Cardiac muscle cell (in vitro differentiated cells and primary cell): ENCODE data around the gene PYROXD2. TPM values are rescaled to one million over a fixed set of nuclear protein-coding genes. Genes with fewer than 3 reads are reported as not detected.

Experiments
- DNase-seq, 2 donors: peaks; one replicate each; pipeline versions ENCODE4 v3.0.0 to v3.0.0-alpha.2; 2010 to 2017; ENCODE audit warnings: low read depth in 1 of 2, low spot score in 1 of 2
- H3K27ac ChIP-seq: fragments of 200-600 bp; sonication (generic); 2 replicates; pipeline ENCODE4 v1.5.1; 2016
- H3K27me3 ChIP-seq: fragments of 200-600 bp; sonication (generic); 2 replicates; pipeline ENCODE4 v1.6.0; 2016; ENCODE audit warnings: control low read depth
- H3K36me3 ChIP-seq: fragments of 200-600 bp; sonication (generic); 2 replicates; pipeline ENCODE4 v1.5.1; 2016; ENCODE audit warnings: control low read depth
- H3K4me1 ChIP-seq: fragments of 200-600 bp; sonication (generic); 2 replicates; pipeline ENCODE4 v1.8.1; 2017; ENCODE audit warnings: low read depth, mild to moderate bottlenecking, mixed run types
- H3K4me3 ChIP-seq: fragments of 200-600 bp; sonication (generic); 2 replicates; pipeline ENCODE4 v1.5.1; 2016; ENCODE audit warnings: mild to moderate bottlenecking
- H3K9me3 ChIP-seq: fragments of 200-600 bp; sonication (generic); 2 replicates; pipeline ENCODE4 v1.5.1; 2017; ENCODE audit warnings: low read depth, mild to moderate bottlenecking, control low read depth
- CTCF ChIP-seq: IDR thresholded peaks from 2 replicates; pipeline ENCODE4 v1.5.1; 2012; ENCODE audit warnings: low read depth, mild to moderate bottlenecking, low read length
- polyA plus RNA-seq: library from polyadenylated mRNA; unstranded; fragments of >200 nt; fragmentation: Nextera tagmentation; extraction: Ambion mirVana; gene quantifications from 2 replicates; pipeline ENCODE4 v1.2.1, GENCODE V29; 2016
- total RNA-seq: library from RNA; depleted of rRNA; stranded (reverse); fragments of >200 nt; gene quantifications from 2 replicates; pipeline ENCODE4 v1.2.3, GENCODE V29; 2016

The PYROXD2 gene
- total and polyA plus RNA-seq, 2 experiments from 2014 or later: 27.5 to 45.1 TPM

GRCh38 chr10:98365406-98366061 is 49.4 kb downstream of the PYROXD2 start:
- Histone ChIP-seq H3K36me3 (no peaks in the 10 kb centered on the region), H3K27ac (no peak overlapping the region), H3K9me3 (no peaks in the 10 kb centered on the region), H3K4me3 (no peak overlapping the region), H3K4me1 (peaks cover 29% of the 10 kb centered on the region), H3K27me3 (no peaks in the 10 kb centered on the region)
- no peak for TF ChIP-seq CTCF
- no peak for DNase-seq

- no peaks in the 10 kb centered on the region for H3K9me3 ChIP-seq
- no peaks in the 10 kb centered on the region for H3K36me3 ChIP-seq
- no peak for DNase-seq
- no peak for TF ChIP-seq CTCF
- no peaks in the 10 kb centered on the region for H3K27me3 ChIP-seq
- H3K4me1 ChIP-seq: peaks cover 24% of the 10 kb centered on the region
- H3K27ac ChIP-seq: no peak overlapping the region
- H3K4me3 ChIP-seq: no peak overlapping the region
These were observed 50.4 kb downstream of the PYROXD2 start for GRCh38 chr10:98364432-98365102.

DNA sequence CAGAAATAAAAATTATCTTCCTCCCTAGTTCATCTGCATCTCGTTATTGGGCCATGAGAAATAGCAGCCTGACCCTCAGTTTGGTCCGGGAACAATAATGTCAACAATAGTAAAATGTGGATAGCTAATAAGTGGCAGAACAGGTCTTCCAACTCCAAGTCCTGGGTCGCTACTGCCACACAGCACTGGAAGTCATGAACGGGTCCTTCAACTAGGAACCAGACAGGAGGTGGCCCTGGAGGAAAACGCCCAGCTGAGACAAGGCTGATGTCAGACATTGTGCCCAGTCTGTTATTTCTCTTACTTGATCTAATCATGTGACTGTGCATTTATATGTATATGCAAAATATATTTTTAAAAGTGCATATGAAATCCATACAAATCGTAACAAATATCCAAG is 51.8 kb downstream of the PYROXD2 start:
- no peaks in the 10 kb centered on the region for H3K9me3 ChIP-seq
- H3K36me3 ChIP-seq: no peaks in the 10 kb centered on the region
- peaks cover 24% of the 10 kb centered on the region for H3K4me1 ChIP-seq
- no peak overlapping the region for H3K4me3 ChIP-seq
- DNase-seq: no peak
- no peak overlapping the region for H3K27ac ChIP-seq
- no peaks in the 10 kb centered on the region for H3K27me3 ChIP-seq
- TF ChIP-seq CTCF: no peak

DNA sequence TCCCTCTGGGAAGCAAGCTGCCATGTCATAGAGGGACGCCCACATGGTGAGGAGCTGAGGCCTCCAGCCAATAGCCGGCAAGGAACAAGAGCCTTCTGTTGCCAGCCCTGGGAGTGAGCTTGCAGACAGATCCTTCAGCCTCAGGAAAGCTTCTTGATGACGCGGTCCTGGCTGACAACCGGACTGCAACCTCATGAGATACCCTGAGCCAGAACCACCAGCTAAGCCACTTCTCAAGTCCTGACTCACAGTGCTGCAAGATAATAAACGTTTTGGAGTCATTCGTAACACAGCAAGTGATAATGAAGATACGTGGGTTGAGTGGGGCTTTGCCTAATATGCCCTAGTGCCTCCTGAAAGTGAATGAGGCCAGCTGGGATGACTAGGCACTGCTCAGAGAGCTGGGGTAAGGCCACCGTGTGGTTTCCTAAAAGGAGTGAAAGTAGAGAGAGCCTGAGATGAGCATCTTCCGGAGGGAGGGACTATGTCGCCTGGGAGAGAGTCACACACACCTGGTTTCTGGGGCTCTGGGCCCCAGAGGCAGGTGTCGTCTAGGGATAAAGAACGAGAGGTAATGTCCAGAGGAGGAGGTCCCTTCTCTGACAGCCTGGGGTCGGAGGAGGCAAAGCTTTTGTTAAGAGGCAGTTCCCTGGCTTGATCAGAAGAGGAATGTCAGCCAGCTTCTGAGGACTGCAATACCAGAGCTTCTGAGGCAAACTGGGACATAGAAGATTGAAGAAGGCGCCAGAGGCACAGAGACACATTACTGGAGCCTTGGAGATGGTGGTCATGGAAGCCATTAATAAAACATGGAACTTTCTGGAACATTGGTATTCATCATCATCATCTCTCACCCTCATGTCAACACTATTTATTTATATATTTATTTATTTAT is 53.6 kb downstream of the PYROXD2 start:
- Histone ChIP-seq H3K4me1 (peaks cover 29% of the 10 kb centered on the region), H3K9me3 (no peaks in the 10 kb centered on the region), H3K27me3 (no peaks in the 10 kb centered on the region), H3K4me3 (no peak overlapping the region), H3K36me3 (no peaks in the 10 kb centered on the region), H3K27ac (peak overlapping the region; percentile 89)
- DNase-seq: peak; percentile 89 to 100
- no peak for TF ChIP-seq CTCF

DNA sequence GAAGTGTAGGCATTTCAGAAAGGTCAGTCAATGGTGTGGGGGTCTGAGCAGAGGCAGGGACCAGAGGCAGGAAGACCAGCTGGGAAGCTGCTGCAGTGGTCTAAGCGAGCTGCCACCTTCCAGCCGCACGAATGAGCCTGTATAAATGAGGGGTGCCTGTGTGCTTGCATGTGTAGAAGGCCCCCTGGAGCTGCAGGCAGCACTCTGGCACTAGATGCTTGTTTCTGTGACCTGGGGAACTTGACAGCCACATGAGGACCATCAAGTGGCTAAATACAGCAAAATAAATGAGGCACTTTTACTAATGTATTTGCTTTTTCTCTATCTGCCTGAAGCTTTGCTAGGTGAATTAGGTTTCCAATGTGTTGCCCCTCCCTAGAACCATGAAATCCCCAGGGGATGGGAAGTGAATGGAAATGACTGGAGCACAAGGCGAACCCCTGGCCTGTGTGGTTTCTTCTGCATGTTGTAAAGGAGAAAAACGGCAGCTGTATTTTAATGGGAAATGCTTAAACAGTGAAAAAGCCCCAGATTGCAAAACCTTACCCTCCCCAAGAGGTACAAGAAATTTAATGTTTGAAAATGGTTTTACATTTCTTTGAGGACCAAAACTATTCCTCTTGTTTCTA is 57.7 kb downstream of the PYROXD2 start:
- TF ChIP-seq CTCF: no peak
- Histone ChIP-seq H3K36me3 (no peaks in the 10 kb centered on the region), H3K27ac (no peak overlapping the region), H3K9me3 (no peaks in the 10 kb centered on the region), H3K4me1 (peaks cover 35% of the 10 kb centered on the region), H3K4me3 (no peak overlapping the region), H3K27me3 (no peaks in the 10 kb centered on the region)
- DNase-seq: peak in 1 of 2 donors; percentile 73
